NAMALWA (cell line): ENCODE measurements around the gene PRPF8.
A peak's percentile ranks its signal among the peaks of the same experiment; 100 is the strongest.

Source experiments
- DNase-seq: peaks from one replicate; pipeline ENCODE4 v3.0.0-alpha.2; 2015; ENCODE audit warnings: low spot score

Gene PRPF8

DNA sequence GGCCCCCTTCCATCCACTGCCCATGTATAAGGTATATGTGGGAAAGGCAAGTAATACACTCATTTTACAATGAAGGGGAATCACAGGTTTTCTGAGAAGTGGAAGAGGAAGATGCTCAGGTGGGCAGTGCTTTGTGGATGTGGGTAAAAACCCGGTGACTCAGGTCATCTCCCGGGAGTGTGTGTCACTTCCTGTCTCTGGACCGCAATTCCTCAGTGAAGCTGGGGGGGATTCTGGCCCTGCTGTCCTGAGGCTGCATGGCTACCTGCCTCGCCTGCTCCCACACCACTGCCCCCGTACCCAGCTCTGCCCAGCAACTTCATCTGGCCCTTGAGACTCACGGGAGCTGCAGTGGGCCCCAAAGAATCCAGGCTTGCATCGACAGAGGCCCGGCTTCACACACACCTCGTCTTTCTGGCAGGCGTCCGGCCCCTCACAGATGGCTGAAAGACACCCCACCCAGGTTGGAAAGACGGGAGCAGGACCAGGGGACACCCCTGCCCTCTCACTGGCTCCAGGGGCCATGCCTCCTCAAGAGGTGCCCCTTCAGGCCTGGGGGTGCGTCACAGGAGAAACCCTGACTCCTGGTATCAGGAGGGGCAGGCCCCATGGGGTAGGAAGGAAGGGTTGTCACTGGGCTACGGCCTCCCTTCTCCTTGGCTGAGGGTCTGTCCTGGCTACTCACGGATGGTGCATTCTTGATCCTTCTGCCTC lies 40.0 kb downstream of the PRPF8 start:
- DNase-seq = no peak

DNA sequence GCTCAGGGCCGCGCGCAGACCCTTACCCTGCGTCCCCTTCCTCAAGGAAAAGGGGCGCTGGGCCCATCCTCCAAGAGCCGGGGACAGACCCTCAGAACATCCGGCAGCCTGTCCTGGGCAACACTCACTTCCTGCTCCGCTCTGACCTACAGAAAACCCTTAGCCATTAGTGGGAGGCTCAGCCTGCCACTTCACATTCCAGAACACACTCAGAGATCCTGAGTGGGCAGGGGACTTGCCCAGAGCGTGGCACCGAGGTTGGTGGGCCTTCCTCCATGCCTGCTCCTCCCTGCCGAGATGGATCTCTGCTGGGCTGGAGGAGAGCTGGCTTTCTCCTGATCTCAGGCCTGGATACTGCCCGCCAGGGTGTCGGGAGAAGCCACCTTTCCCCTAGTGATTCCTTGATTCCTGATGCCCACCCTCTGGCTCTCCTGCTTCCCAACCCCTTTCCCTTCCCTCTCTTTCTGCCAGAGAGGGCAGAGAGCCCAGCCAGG lies 40.6 kb downstream of the PRPF8 start:
- DNase-seq = no peak

DNA sequence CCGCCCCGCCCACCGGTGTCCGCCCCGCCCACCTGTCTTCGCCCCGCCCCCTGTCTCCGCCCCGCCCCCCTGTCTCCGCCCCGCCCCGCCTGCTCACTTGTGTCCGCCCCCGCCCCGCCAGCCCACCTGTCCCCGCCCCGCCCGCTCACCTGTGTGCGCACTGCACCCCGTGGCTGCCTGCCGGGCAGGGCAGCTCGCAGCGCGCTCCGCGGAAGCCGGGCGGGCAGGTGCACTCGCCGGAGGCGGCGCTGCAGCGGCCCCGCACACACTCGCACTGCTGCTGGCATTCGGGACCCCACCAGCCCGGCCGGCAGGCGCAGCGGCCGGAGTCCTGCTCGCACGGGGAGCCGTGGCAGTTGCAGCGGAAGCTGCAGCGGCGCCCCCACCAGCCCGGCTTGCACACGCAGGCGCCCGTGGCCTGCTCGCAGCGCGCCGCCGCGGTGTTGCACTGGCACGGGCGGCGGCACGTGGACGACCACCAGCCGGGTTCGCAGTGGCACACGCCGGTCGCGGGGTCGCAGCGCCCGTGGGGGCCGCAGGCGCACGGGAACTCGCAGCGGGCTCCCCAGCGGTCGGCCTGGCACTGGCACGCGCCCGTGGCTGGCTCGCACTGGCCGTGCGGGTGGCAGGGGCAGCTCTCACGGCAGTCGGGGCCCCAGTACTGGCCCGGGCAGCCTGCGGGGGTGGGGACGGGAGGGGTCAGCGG lies 41.2 kb downstream of the PRPF8 start:
- DNase-seq = peak; percentile 72

- DNase-seq = no peak
Measured at GRCh38 chr17:1641065-1641403, 43.6 kb downstream of the PRPF8 start.

DNA sequence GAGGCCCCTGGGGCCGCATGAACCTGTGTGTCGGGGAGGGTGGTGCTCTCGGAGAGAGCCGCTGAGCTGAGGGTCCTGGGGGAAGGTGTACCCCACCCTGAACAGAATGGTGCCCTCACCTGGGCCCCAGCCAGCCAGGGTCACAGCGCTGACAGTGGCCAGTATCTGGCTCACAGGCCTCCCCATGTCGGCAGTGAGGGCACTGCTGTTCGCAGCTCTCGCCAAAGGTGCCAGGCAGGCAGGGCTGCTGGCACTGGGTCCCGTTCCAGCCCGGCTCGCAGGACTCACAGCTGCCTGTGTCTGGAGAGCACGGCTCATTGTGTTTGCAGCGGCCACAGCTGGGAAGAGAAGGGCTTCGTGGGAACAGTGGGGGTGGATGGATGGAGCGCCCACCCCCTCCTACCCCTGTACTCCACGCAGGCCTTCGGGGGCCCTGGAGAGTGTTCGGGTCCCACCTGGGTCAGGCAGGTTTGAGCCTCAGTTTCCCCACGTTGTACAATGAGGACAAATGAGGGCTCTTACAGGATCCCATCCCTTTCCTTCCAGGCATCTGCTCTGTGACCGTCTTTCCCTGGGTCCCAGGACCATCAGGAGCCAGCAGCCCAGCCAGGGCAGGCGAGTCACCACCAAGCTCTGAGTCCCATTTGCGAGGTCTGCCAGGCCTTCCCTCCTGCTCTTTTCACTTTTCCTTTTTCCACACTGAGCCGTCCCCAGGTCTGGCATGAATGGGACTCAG lies 44.2 kb downstream of the PRPF8 start:
- DNase-seq = no peak

GRCh38 chr17:1639549-1640180 lies 45.0 kb downstream of the PRPF8 start:
- DNase-seq = no peak

DNA sequence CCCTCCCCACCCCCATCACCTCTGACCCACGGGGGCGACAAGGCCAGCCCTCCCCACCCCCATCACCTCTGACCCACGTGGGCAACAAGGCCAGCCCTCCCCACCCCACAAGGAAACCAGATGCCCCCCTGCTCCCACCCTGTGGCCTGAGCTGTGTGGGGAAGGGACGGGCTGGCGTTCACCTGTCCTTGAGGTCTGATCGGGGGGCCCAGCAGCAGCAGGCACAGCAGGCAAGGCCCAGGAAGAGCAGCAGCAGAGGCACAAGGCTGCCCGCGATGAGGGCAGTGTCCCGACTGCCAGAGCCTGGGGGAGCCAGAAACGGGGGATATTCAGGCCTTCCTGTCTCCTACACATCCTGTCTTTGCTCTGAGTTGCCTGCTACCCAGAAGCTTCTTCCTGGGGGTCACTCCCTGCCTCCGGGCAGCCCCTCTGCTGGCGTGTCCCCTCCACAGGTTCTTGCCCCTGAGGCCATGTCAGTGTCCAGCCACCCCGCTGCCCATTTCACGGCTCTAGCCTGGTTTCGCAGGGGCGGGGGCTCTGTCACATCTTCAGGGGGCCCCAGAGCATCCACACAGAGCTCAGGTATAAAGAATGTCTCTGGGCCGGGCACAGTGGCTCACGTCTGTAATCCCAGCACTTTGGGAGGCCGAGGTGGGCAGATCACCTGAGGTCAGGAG lies 45.9 kb downstream of the PRPF8 start:
- DNase-seq = no peak

- no peak for DNase-seq
Measured at GRCh38 chr17:1638171-1638590, 46.5 kb downstream of the PRPF8 start.

DNA sequence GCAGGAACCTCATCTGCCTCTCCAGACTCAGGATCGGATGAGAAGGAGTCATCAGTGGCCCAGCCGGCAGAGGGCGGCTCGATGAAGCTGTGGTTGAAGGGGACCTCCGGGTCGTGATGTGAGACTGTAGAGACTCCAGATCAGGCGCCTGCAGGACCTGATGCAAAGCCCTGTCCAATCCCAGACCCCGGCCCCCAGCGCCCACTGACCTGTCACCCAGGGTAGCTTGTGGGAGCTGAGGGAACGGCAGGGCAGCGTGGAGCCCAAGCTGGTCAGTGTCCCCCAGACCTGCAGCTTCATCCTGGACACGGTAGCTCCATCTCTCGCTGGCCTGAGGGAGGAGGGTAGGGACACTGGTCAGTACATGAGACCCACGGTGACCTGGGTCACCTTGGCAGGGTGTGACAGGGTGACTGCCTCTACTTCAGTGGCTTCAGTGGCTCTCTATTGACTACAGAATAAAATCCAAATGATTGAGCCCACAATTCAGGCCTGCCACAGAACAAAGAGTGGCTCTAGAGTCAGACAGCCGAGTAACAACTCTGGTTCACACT lies 47.9 kb downstream of the PRPF8 start:
- no peak for DNase-seq

- DNase-seq = no peak
Measured at GRCh38 chr17:1635675-1636465, 48.8 kb downstream of the PRPF8 start.

DNA sequence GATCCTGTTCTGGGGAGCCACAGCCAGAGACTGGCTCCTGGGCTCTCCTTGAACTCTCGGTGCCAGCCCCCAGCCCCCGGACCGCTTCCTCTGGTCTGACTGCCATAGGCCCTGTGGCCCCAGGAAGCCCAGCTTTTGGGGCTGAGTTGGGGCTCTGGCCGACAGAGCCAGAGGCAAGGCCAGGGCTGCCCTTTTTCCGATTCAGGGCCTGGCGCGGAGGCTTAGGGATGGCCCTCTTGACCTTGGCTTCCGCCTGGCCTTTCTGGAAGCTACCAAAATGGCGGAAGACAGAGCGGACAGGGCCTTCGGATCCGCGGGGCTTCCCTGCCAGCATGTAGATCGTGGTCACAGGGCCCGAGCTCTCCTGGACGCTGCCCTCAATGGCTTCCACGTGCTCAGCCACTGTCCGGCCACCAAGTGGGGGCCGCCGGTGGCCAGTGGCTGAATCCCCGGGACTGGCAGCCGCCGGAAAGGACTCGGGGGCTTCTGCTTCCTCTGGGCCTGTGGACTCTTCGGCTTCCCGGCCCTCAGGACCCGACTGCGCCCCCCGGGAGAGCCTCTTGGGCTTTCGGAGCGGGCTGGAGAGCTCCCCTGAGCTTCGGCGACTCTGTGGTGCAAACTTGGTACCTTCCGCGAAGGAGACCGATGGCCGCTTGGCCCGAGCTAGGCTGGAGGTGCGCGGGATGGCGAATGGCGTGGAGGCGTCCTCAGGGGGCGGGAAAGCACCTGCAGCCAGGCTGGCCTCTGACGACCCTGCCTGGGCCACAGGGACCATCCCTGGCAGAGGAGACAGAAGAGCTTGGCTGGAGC lies 49.6 kb downstream of the PRPF8 start:
- no peak for DNase-seq

DNA sequence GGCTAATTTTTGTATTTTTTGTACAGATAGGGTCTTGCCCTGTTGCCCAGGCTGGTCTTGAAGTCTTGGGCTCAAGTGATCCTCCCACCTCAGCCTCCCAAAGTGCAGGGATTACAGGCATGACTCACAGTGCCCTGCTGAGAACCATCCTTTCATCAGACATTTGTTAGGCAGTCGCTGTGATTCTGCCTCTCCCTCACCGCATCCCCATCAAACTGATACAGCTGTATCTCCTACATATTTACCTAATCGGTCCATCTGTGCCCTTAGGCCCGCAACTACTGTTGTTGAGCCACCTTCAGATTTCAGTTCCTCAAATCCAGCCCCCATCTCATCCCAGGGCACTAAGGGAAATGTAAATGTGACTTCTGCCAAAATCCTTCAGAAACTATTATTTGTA lies 54.0 kb downstream of the PRPF8 start:
- no peak for DNase-seq

DNA sequence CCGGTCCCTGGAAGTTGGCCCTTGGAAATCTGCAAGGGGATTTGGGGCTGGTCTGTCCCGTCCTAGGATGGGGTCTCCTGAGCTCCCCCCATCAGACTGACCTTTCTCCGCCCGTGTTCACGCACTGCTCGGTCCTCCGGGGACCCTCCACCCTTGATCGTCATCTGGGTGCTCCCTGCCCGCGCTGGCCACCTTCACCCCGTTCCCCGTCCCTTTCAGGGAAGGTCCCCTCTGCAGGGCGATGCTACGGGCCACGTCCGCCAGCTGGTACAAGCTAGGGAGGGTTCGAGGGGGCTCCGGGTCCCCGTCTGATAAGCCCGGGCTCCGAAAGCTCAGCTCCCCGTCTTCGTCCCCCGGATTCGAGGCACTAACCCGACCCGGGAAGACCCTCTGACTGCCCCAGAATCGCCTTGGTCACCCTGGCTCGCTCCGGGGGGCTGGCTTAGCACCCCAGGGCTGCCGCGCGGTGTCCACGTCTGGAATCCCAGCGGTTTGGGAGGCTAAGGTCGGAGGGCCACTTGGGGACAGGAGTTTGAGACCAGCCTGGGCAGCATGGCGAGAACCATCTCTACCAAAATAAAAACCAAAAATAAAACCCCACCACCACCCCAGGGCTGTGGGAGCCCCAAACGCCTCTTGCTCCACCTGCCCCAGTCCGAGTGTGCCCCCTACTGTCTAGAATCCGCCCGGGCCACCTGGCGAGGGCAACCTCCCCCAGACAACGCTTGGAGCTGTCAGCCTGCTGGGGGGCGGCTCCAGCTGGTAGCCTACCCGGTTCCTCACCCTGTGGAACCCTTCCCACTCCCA lies 55.0 kb downstream of the PRPF8 start:
- DNase-seq = peak; percentile 66

- peak; percentile 88 for DNase-seq
Measured at GRCh38 chr17:1628856-1629503, 55.7 kb downstream of the PRPF8 start.

DNA sequence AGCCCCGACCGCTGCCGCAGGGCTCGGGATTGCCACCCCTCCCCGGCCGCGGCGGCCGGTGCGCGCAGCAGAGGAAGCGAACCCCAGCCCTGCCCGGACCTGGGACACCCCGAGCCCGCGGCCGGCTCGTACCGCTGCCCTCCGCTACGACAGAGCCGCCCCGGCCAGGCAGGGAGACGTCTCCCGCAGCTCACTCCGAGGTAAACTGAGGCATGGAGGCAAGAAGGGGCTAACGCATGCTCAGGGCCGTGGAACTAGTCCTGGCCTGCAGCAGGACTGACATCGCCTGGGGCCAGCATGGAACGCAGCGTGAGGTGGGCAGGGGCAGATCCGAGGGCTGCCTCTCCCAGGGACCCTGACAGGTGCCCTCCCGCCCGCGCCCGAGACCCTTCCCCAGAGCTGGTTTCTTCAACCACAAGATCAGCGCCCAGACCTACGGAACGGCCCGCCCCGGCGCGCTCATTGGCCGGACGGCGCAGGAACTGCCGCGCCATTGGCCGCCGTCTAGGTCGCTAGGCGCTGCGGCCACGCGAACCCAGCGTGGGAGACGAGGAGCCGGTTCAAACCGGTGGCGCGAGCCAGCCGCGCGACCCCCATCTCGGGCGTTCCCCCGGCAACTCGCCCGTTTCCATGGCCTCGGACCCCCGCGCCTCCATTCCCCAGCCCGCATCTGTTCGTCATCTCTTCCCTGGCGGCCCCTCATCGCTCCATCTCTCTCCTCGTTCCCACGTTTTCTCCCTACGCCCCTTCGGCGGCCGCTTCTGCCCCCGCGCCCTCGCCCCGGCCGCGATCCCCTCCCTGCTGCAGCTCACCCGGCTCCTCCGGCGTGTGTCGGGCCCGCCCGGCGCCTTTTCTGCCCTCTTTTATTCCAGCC lies 56.4 kb downstream of the PRPF8 start, which contains the start of gene SLC43A2:
Gene SLC43A2 (minus strand): TSS at position 853 of the 874 bp plus-strand sequence. CDS start 960 bp downstream, outside the sequence.
- DNase-seq = peak; percentile 74

DNA sequence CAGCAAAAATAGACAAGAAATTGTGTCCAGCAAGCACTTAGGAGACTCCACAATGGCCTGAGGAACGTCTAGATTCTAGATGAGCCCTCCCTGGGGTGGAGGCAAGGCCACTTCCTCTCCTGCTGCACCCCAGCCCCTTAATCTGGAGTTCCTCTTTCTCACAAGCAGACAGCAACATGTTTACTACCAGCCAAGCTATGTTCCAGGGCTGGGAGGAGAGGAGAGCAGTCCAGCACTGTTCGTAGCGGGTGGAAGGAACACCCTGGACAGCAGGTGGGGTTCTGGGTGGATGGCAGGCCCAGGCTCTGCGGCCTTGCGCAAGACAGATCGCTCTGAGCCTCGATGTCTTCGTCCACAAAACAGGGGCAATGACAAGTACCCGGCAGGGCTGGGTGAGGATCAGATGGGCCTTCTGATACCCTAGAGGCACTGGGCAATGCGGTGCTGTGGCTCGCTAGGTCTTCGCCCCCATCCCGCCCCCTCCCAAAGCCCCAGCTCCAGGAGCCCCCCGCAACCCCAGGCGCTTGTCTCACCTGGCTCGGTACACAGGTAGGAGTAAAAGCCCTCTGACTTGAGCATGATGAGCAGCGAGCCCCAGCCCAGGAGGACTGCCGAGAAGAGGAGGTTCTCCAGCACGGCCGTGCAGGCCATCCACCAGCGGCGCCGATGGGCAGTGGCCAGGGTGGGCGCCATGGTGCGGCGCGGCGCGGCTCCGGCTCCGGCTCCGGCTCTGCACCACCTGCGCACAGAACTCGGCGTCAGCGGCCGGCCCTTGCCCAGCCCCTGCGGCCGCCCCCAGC lies 57.3 kb downstream of the PRPF8 start:
- DNase-seq = peak; percentile 75
